Activated naive CD8-positive, alpha-beta T cell (primary cell): Measurements from ENCODE around the gene NOTUM.

Experiments
- H3K27ac Mint-ChIP-seq: one replicate; pipeline ENCODE4 v1.8.0; 2021; ENCODE audit warnings: mixed read lengths
- H3K27me3 Mint-ChIP-seq: one replicate; pipeline ENCODE4 v1.8.0; 2021; ENCODE audit warnings: mixed read lengths
- H3K36me3 Mint-ChIP-seq: one replicate; pipeline ENCODE4 v1.8.0; 2021; ENCODE audit warnings: mixed read lengths
- H3K4me1 Mint-ChIP-seq: one replicate; pipeline ENCODE4 v1.8.0; 2021; ENCODE audit warnings: low read depth, mixed read lengths
- H3K4me3 Mint-ChIP-seq: one replicate; pipeline ENCODE4 v1.8.0; 2021; ENCODE audit warnings: mild to moderate bottlenecking, mixed read lengths
- H3K9me3 Mint-ChIP-seq: one replicate; pipeline ENCODE4 v1.8.0; 2021; ENCODE audit warnings: low read depth, mixed read lengths

NOTUM gene

GRCh38 chr17:81961087-81961511 lies at the start of gene NOTUM:
NOTUM (minus strand) TSS chr17:81961187; CDS start chr17:81960909, 278 bp downstream.
- Mint-ChIP-seq H3K27me3 (peaks cover 4% of the 10 kb centered on the region), H3K4me3 (no peak within 1 kb of the TSS), H3K27ac (no peak within 1 kb of the TSS), H3K9me3 (no peaks in the 10 kb centered on the region), H3K36me3 (no peaks in the 10 kb centered on the region), H3K4me1 (peaks cover 5% of the 10 kb centered on the region)

- H3K36me3 Mint-ChIP-seq: no peaks in the 10 kb centered on the region
- no peak overlapping the region for H3K27ac Mint-ChIP-seq
- H3K4me1 Mint-ChIP-seq: no peaks in the 10 kb centered on the region
- no peaks in the 10 kb centered on the region for H3K9me3 Mint-ChIP-seq
- H3K27me3 Mint-ChIP-seq: no peaks in the 10 kb centered on the region
- H3K4me3 Mint-ChIP-seq: no peak overlapping the region
These were observed 48.4 kb upstream of the NOTUM start for GRCh38 chr17:82009413-82009812.

- Mint-ChIP-seq H3K27ac (no peak overlapping the region), H3K4me1 (no peaks in the 10 kb centered on the region), H3K36me3 (no peaks in the 10 kb centered on the region), H3K27me3 (no peaks in the 10 kb centered on the region), H3K4me3 (no peak overlapping the region), H3K9me3 (no peaks in the 10 kb centered on the region)
These were observed 48.0 kb upstream of the NOTUM start for GRCh38 chr17:82008941-82009405.

DNA sequence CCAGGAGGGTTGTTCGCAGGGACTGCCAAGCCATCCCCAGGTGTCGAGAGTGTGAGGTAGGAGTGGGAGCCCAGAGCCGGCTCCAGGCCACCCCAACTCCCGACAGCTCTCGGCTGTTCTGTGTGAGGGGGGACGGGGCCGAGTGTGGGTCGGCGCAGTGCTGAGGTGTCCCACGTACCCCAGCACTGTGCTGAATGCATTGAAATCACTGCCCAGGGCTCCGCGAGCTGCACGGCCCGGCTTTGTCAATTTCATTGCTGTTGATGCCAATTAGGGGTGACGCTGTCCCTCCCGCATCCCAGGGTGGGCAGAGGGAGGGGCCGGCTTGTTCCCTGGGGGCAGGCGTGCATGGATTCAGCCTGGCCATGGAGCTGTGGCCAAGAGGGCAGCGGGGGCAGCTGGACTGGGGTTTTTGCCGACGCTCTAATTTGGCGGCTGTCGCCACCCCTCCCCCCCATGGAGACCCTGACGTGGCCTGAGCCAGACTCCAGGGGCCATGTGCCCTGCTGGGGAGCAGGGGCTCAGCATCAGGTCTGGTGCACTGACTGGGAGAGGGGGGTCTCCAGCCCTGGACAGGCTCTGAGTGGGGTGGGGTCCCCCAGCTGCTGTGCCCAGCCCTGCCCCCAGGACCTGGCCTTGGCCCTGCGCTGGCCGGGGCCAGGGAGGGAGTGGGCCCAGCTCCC lies 47.4 kb upstream of the NOTUM start:
- no peaks in the 10 kb centered on the region for H3K27me3 Mint-ChIP-seq
- H3K9me3 Mint-ChIP-seq: no peaks in the 10 kb centered on the region
- no peak overlapping the region for H3K27ac Mint-ChIP-seq
- H3K4me3 Mint-ChIP-seq: no peak overlapping the region
- H3K4me1 Mint-ChIP-seq: no peaks in the 10 kb centered on the region
- no peaks in the 10 kb centered on the region for H3K36me3 Mint-ChIP-seq

DNA sequence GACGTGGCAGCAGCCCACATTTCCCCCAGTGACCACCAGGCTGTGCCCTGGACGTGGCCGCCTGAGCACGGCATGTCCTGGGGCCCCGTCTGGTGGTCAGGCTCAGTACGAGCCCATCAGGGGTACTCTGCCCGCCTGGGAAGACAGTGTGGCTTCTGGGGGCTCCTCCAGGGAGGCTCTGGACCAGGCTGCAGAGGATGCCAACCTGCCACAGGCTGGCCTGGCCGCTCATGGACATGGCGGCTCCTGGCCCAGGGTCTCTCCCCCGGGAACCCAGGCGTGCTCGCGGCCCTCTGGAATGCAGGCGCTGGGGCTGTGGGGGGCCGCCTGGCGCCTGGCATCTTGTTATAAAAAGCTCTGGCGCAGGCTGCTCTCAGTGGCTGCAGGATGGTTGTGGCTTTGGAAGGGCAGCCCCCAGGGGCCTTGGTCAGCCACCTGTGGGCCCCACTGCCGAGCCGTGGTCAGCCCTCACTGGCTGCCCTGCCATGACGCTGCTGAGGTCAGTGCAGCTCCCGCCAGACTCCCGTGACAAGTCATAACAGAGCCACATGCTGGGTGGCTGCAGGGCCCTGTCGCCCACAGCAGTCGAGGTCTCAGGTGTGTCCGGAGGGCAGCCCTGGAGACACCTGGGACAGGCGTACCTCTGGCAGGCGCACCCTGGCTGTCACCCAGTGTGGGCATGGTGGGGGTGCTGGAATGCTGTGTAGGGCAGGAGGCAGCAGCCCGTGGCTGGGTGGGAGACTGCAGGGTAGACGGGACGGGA lies 46.7 kb upstream of the NOTUM start:
- Mint-ChIP-seq H3K4me3 (no peak overlapping the region), H3K9me3 (no peaks in the 10 kb centered on the region), H3K4me1 (no peaks in the 10 kb centered on the region), H3K27ac (no peak overlapping the region), H3K27me3 (no peaks in the 10 kb centered on the region), H3K36me3 (no peaks in the 10 kb centered on the region)

DNA sequence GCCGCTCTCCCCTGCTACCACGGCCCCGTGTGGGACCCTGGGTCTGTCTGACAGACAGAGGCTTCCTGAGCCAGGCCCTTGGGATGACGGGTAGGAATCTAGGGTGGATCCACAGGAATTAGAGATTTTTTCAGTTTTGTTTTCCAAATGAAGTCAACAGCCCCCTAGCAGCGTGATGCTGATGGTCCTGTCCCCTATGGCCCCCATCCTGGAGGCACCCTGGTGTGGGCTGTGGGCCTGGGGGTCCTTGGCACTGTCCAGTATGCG lies 46.2 kb upstream of the NOTUM start:
- no peaks in the 10 kb centered on the region for H3K9me3 Mint-ChIP-seq
- no peaks in the 10 kb centered on the region for H3K36me3 Mint-ChIP-seq
- no peaks in the 10 kb centered on the region for H3K4me1 Mint-ChIP-seq
- no peak overlapping the region for H3K4me3 Mint-ChIP-seq
- H3K27ac Mint-ChIP-seq: no peak overlapping the region
- no peaks in the 10 kb centered on the region for H3K27me3 Mint-ChIP-seq

GRCh38 chr17:82006468-82007227 lies 45.7 kb upstream of the NOTUM start:
- Mint-ChIP-seq H3K4me3 (no peak overlapping the region), H3K4me1 (no peaks in the 10 kb centered on the region)

DNA sequence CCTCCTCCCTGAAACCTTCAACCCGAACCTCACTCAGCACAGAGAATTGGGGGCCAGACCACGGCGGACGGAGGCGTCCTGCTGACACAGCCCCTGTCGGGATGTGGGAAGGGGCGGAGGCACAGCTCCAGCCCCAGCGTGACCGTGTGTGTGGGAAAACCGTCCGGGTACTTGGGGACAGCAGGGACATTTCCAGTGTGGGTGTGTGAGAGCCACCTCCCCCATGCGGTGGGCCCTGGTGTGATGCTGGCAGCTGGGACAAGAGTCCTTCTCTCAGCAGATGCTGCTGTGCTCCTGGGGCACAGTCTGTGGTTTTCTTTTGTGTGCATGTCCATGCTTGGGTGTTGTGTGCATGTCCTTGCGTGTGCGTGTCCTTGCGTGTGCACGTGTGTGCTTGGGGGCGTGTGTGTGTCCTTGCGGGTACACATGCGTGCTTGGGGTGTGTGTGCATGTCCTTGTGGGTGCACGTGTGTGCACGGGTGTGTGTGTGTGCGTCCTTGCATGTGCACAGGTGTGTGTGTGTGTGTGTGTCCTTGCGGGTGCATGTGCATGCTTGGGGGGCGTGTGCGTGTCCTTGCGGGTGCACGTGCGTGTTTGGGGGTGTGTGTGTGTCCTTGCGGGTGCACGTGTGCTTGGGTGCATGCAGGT lies 44.8 kb upstream of the NOTUM start:
- Mint-ChIP-seq H3K9me3 (no peaks in the 10 kb centered on the region), H3K27me3 (no peaks in the 10 kb centered on the region), H3K4me1 (no peaks in the 10 kb centered on the region), H3K4me3 (no peak overlapping the region), H3K36me3 (no peaks in the 10 kb centered on the region), H3K27ac (no peak overlapping the region)

More at GRCh38 chr17:82006468-82007227, 45.7 kb upstream of the NOTUM start:
- Mint-ChIP-seq H3K27me3 (no peaks in the 10 kb centered on the region), H3K27ac (no peak overlapping the region), H3K9me3 (no peaks in the 10 kb centered on the region), H3K36me3 (no peaks in the 10 kb centered on the region)

- H3K36me3 Mint-ChIP-seq: no peaks in the 10 kb centered on the region
- no peaks in the 10 kb centered on the region for H3K27me3 Mint-ChIP-seq
- H3K27ac Mint-ChIP-seq: no peak overlapping the region
- no peaks in the 10 kb centered on the region for H3K9me3 Mint-ChIP-seq
- H3K4me3 Mint-ChIP-seq: no peak overlapping the region
- H3K4me1 Mint-ChIP-seq: no peaks in the 10 kb centered on the region
These were observed 43.8 kb upstream of the NOTUM start for GRCh38 chr17:82004517-82005455.

GRCh38 chr17:82003411-82004381 lies 42.7 kb upstream of the NOTUM start:
- Mint-ChIP-seq H3K4me3 (no peak overlapping the region), H3K27ac (no peak overlapping the region), H3K9me3 (no peaks in the 10 kb centered on the region), H3K36me3 (no peaks in the 10 kb centered on the region), H3K4me1 (no peaks in the 10 kb centered on the region), H3K27me3 (no peaks in the 10 kb centered on the region)

GRCh38 chr17:82001571-82002056 lies 40.6 kb upstream of the NOTUM start:
- Mint-ChIP-seq H3K27ac (no peak overlapping the region), H3K4me1 (no peaks in the 10 kb centered on the region), H3K27me3 (no peaks in the 10 kb centered on the region), H3K36me3 (no peaks in the 10 kb centered on the region), H3K9me3 (no peaks in the 10 kb centered on the region), H3K4me3 (no peak overlapping the region)

DNA sequence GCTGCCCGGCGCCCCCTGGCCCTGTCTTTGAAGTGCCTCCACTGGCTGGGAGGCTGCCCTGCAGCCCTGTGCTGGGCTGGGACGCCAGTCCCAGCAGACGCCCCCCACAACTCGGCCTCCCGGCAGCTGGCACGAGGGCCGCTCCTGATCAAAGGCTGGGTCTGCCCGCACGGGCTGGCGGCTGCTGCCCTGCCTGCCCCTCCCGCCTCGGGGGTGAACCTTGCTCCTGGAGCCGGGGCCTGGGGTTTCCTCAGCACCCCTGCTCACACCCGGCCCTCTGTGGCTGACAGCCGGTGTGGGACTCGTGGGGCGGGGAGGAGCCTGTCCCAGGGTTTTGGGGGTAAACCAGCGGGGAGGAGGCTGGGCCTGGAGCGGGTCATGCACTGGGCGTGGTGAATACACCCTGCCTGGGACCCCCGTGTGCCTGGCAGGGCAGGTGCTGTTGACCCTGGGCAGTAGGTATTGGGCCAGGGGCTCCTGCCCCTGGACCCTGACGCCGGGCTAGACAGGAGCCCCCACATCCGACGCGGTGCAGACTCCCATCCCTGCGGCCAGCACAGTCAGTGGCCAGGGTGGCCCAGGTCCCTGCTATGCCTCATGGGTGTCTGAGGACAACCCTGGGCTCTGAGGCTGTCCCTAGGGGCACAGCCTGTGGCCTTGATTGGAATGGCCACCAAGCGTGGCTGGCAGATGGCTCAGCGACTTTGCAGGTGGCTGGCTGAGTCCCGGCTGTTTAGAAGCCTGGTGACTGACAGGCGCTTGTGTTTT lies 40.0 kb upstream of the NOTUM start:
- no peak overlapping the region for H3K27ac Mint-ChIP-seq
- H3K27me3 Mint-ChIP-seq: no peaks in the 10 kb centered on the region
- H3K4me1 Mint-ChIP-seq: no peaks in the 10 kb centered on the region
- H3K4me3 Mint-ChIP-seq: no peak overlapping the region
- no peaks in the 10 kb centered on the region for H3K9me3 Mint-ChIP-seq
- no peaks in the 10 kb centered on the region for H3K36me3 Mint-ChIP-seq
